H1 (cell line): Measurements from ENCODE around the gene EIF1AX. TPM values are rescaled to one million over a fixed set of nuclear protein-coding genes. Genes with fewer than 3 reads are reported as not detected.

Experiments used
- CTCF ChIA-PET: fragments of 300-600 bp; sonication (Branson Sonifier 250); formaldehyde crosslinking; loops from one replicate; lab custom pipeline; 2021; ENCODE audit not compliant: partially characterized antibody; lab: Charles Lee
- POLR2A ChIA-PET: fragments of 300-600 bp; sonication (Branson Sonifier 250); formaldehyde crosslinking; loops from one replicate; lab custom pipeline; 2021; ENCODE audit warnings: inconsistent platforms; ENCODE audit not compliant: partially characterized antibody; lab: Charles Lee
- DNase-seq, 2 experiments: peaks; one replicate each; pipeline versions ENCODE4 v3.0.0 to v3.0.0-alpha.2; 2010 to 2022; ENCODE audit warnings: low spot score in 2 of 2, low read depth in 1 of 2, mixed read lengths in 1 of 2
- FAIRE-seq: peaks from 2 replicates; lab custom pipeline; 2011; peaks lifted over from hg19 to GRCh38; lab: Jason Lieb, UNC
- H2AFZ ChIP-seq: 2 replicates; pipeline ENCODE4 v1.8.1; 2012; ENCODE audit warnings: low read length, inconsistent platforms
- H2AK5ac ChIP-seq: 2 replicates; pipeline ENCODE4 v1.6.1; 2013; ENCODE audit warnings: low read depth, low read length
- H2BK120ac ChIP-seq: replicated peaks from 2 replicates; pipeline ENCODE3; 2013; ENCODE audit warnings: low read depth, low read length, inconsistent platforms
- H2BK12ac ChIP-seq: 2 replicates; pipeline ENCODE4 v1.6.1; 2013; ENCODE audit warnings: low read depth, low read length
- H2BK15ac ChIP-seq: 2 replicates; pipeline ENCODE4 v1.6.1; 2013; ENCODE audit warnings: low read length
- H2BK20ac ChIP-seq: 2 replicates; pipeline ENCODE4 v1.6.1; 2013; ENCODE audit warnings: low read length
- H2BK5ac ChIP-seq: 2 replicates; pipeline ENCODE4 v1.6.1; 2013; ENCODE audit warnings: low read depth, low read length
- H3K14ac ChIP-seq: 2 replicates; pipeline ENCODE4 v1.6.1; 2013; ENCODE audit warnings: inconsistent platforms; ENCODE audit not compliant: insufficient read length
- H3K18ac ChIP-seq: 2 replicates; pipeline ENCODE4 v1.6.1; 2013; ENCODE audit warnings: low read length; ENCODE audit errors: extremely low read depth
- H3K23ac ChIP-seq: 2 replicates; pipeline ENCODE4 v1.6.1; 2013; ENCODE audit warnings: inconsistent platforms; ENCODE audit not compliant: insufficient read length
- H3K23me2 ChIP-seq: 2 replicates; pipeline ENCODE4 v1.6.1; 2013; ENCODE audit warnings: low read depth, low read length
- H3K27ac ChIP-seq: 2 replicates; pipeline ENCODE4 v1.6.1; 2011; ENCODE audit warnings: low read depth, low read length, inconsistent platforms
- H3K27me3 ChIP-seq, 4 experiments: replicated peaks in 1 of 4; 1 replicate in 1 of 4; 2 replicates in 3 of 4; pipeline versions ENCODE4 v1.6.1 to v1.8.1; 2011 to 2013; ENCODE audit warnings: low read length in 3 of 4, mild to moderate bottlenecking in 3 of 4, inconsistent platforms in 2 of 4, mixed read lengths in 2 of 4, moderate library complexity in 1 of 4; ENCODE audit not compliant: control insufficient read depth in 3 of 4, insufficient read depth in 3 of 4; ENCODE audit errors: extremely low read depth in 1 of 4
- H3K36me3 ChIP-seq, 4 experiments: 2 replicates each; pipeline versions ENCODE4 v1.6.1 to v1.8.1; 2011 to 2013; ENCODE audit warnings: mild to moderate bottlenecking in 4 of 4, low read length in 3 of 4, moderate library complexity in 2 of 4, control low read depth in 1 of 4, inconsistent platforms in 1 of 4; ENCODE audit not compliant: insufficient read depth in 4 of 4, control insufficient read depth in 2 of 4
- H3K4ac ChIP-seq: replicated peaks from 2 replicates; pipeline ENCODE3; 2013; ENCODE audit warnings: low read length, low read depth, mixed read lengths, inconsistent platforms; ENCODE audit not compliant: insufficient read length
- H3K4me1 ChIP-seq, 4 experiments: replicated peaks in 1 of 4; 1 replicate in 1 of 4; 2 replicates in 3 of 4; pipeline versions ENCODE4 v1.6.1 to v1.8.1; 2011 to 2013; ENCODE audit warnings: low read length in 3 of 4, inconsistent platforms in 2 of 4, mixed read lengths in 1 of 4; ENCODE audit not compliant: insufficient read depth in 4 of 4, control insufficient read depth in 3 of 4
- H3K4me2 ChIP-seq, 2 experiments: 2 replicates each; pipeline versions ENCODE4 v1.6.1 to v1.8.1; 2011 to 2013; ENCODE audit warnings: low read depth in 2 of 2, low read length in 2 of 2, control low read depth in 1 of 2, inconsistent platforms in 1 of 2, mild to moderate bottlenecking in 1 of 2; ENCODE audit not compliant: insufficient read depth in 1 of 2
- H3K4me3 ChIP-seq, 4 experiments: fragments of 200-600, 300-600 bp in 1 of 4; sonication (generic), shearing (Covaris generic), sonication (Bioruptor Twin) in 1 of 4; 2 replicates each; pipeline versions ENCODE4 v1.5.1 to v1.8.1; 2011 to 2016; ENCODE audit warnings: low read length in 4 of 4, low read depth in 3 of 4, control low read depth in 2 of 4, inconsistent platforms in 2 of 4, mild to moderate bottlenecking in 2 of 4, mixed read lengths in 1 of 4, moderate library complexity in 1 of 4; ENCODE audit not compliant: insufficient read depth in 2 of 4; ENCODE audit errors: extremely low read depth in 1 of 4
- H3K56ac ChIP-seq: replicated peaks from 2 replicates; pipeline ENCODE3; 2013; ENCODE audit warnings: low read depth, mild to moderate bottlenecking, mixed read lengths, low read length, inconsistent platforms; ENCODE audit not compliant: insufficient read length
- H3K79me1 ChIP-seq: 2 replicates; pipeline ENCODE4 v1.6.1; 2013; ENCODE audit warnings: low read depth, low read length, control low read depth
- H3K79me2 ChIP-seq, 2 experiments: 2 replicates each; pipeline versions ENCODE4 v1.6.1 to v1.8.1; 2012 to 2013; ENCODE audit warnings: low read length in 2 of 2, mild to moderate bottlenecking in 2 of 2, inconsistent platforms in 1 of 2; ENCODE audit not compliant: insufficient read depth in 2 of 2, control insufficient read depth in 1 of 2
- H3K9ac ChIP-seq, 4 experiments: replicated peaks in 1 of 4; 1 replicate in 1 of 4; 2 replicates in 3 of 4; pipeline versions ENCODE4 v1.6.1 to v1.8.1; 2011 to 2013; ENCODE audit warnings: low read depth in 3 of 4, low read length in 3 of 4, control low read depth in 2 of 4, mild to moderate bottlenecking in 2 of 4, moderate library complexity in 2 of 4, inconsistent platforms in 1 of 4; ENCODE audit errors: extremely low read depth in 1 of 4
- H3K9me3 ChIP-seq, 2 experiments: 2 replicates each; pipeline versions ENCODE4 v1.6.1 to v1.8.1; 2012 to 2013; ENCODE audit warnings: mild to moderate bottlenecking in 2 of 2, moderate library complexity in 2 of 2, control low read depth in 1 of 2, inconsistent platforms in 1 of 2, low read depth in 1 of 2, low read length in 1 of 2, mixed read lengths in 1 of 2; ENCODE audit not compliant: insufficient read depth in 2 of 2
- H4K20me1 ChIP-seq, 2 experiments: replicated peaks in 1 of 2; 2 replicates each; pipeline versions ENCODE3 to v1.8.1; 2011 to 2013; ENCODE audit warnings: inconsistent platforms in 2 of 2, low read length in 2 of 2, mild to moderate bottlenecking in 1 of 2; ENCODE audit not compliant: insufficient read depth in 2 of 2, control insufficient read depth in 1 of 2
- H4K5ac ChIP-seq: 2 replicates; pipeline ENCODE4 v1.6.1; 2013; ENCODE audit warnings: low read length, low read depth, mixed read lengths, inconsistent platforms; ENCODE audit not compliant: insufficient read length
- H4K8ac ChIP-seq: 2 replicates; pipeline ENCODE4 v1.8.0; 2013; ENCODE audit warnings: mild to moderate bottlenecking, moderate library complexity, low read length, inconsistent platforms; ENCODE audit not compliant: insufficient read depth; ENCODE audit errors: extremely low read depth
- H4K91ac ChIP-seq: replicated peaks from 2 replicates; pipeline ENCODE3; 2013; ENCODE audit warnings: low read length, mixed read lengths, inconsistent platforms; ENCODE audit not compliant: insufficient read length
- CEBPB ChIP-seq: IDR thresholded peaks from 2 replicates; pipeline ENCODE4 v1.6.1; 2012; ENCODE audit warnings: low read depth, low read length
- CREB1 ChIP-seq: IDR thresholded peaks from 2 replicates; pipeline ENCODE4 v1.6.1; 2012; ENCODE audit warnings: inconsistent platforms
- JUN ChIP-seq: IDR thresholded peaks from 2 replicates; pipeline ENCODE4 v1.6.1; 2011; ENCODE audit warnings: low read depth, mild to moderate bottlenecking, improper control_type of control experiment, low read length
- KDM4A ChIP-seq: IDR thresholded peaks from one replicate; pipeline ENCODE4 v1.7.1; 2012; ENCODE audit warnings: low read depth, mild to moderate bottlenecking, moderate library complexity, low read length, inconsistent platforms; ENCODE audit not compliant: severe bottlenecking
- NRF1 ChIP-seq: IDR thresholded peaks from 2 replicates; pipeline ENCODE4 v1.6.1; 2011; ENCODE audit warnings: mild to moderate bottlenecking, low read depth, low read length, improper control_type of control experiment
- RBBP5 ChIP-seq: IDR thresholded peaks from 2 replicates; pipeline ENCODE4 v1.7.1; 2012; ENCODE audit warnings: low read depth, mild to moderate bottlenecking, inconsistent platforms, low read length, moderate library complexity, borderline replicate concordance
- RXRA ChIP-seq: IDR thresholded peaks from 2 replicates; pipeline ENCODE4 v1.6.1; 2011; ENCODE audit warnings: low read depth, mild to moderate bottlenecking, low read length, moderate library complexity; ENCODE audit not compliant: insufficient read depth
- SIN3A ChIP-seq, 2 experiments: IDR thresholded peaks in 1 of 2; conservative IDR thresholded peaks in 1 of 2; 2 replicates each; pipeline ENCODE4 v1.6.1; 2011 to 2012; ENCODE audit warnings: low read length in 2 of 2, improper control_type of control experiment in 1 of 2, low read depth in 1 of 2, mild to moderate bottlenecking in 1 of 2
- SIRT6 ChIP-seq: IDR thresholded peaks from one replicate; pipeline ENCODE4 v1.7.1; 2012; ENCODE audit warnings: low read length, inconsistent platforms
- SUZ12 ChIP-seq: fragments of 200-600 bp; sonication (generic); IDR thresholded peaks from 2 replicates; pipeline ENCODE4 v1.6.1; 2012; ENCODE audit warnings: mild to moderate bottlenecking, inconsistent platforms, low read length, moderate library complexity, mixed read lengths
- WGBS, 2 experiments: shearing (Covaris generic) in 1 of 2; methylation state at CpG; one replicate each; pipeline versions ENCODE4 v1.1.6 to v1.1.7; 2013 to 2015; ENCODE audit warnings: low lambda C conversion rate in 2 of 2, mixed read lengths in 2 of 2, inconsistent platforms in 1 of 2, low coverage in 1 of 2, missing lambda C conversion rate in 1 of 2; ENCODE audit not compliant: insufficient replicate concordance in 2 of 2, insufficient coverage in 1 of 2, insufficient read length in 1 of 2; ENCODE audit errors: extremely low coverage in 1 of 2, missing lambda C conversion rate in 1 of 2; 5-methylcytosine and 5-hydroxymethylcytosine counted together
- polyA plus RNA-seq, 7 experiments: library from polyadenylated mRNA; depleted of rRNA in 3 of 7; stranded (reverse) in 5 of 7; unstranded in 2 of 7; fragments of >200 nt in 5 of 7; fragments of 200-250 nt in 2 of 7; gene quantifications; 1 replicate in 5 of 7; 2 replicates in 1 of 7; 4 replicates in 1 of 7; pipeline versions ENCODE4 v1.2.1 to v1.2.3, GENCODE V29; 2011 to 2013; ENCODE audit warnings: missing spikeins in 2 of 7, mixed read lengths in 2 of 7
- total RNA-seq: library from RNA; stranded (reverse); fragmentation: NEBNext Ultra II Directional; extraction: Animal tissue kit (Norgen Biotek cat#: 25700); gene quantifications from 2 replicates; pipeline ENCODE4 v1.2.1, GENCODE V29; 2021
- TF ChIP-seq, protein P1 (sequence below): IDR thresholded peaks from 2 replicates; pipeline ENCODE4 v1.6.1; 2012; ENCODE audit warnings: inconsistent platforms
- TF ChIP-seq, protein P2 (sequence below): IDR thresholded peaks from 2 replicates; pipeline ENCODE4 v1.6.1; 2012; ENCODE audit warnings: inconsistent platforms

EIF1AX gene
- total and polyA plus RNA-seq, 2 of the 8 experiments (the other 6 are each of a cell fraction or from before 2014, with no cell fraction given), result 34.0 to 175 TPM

DNA sequence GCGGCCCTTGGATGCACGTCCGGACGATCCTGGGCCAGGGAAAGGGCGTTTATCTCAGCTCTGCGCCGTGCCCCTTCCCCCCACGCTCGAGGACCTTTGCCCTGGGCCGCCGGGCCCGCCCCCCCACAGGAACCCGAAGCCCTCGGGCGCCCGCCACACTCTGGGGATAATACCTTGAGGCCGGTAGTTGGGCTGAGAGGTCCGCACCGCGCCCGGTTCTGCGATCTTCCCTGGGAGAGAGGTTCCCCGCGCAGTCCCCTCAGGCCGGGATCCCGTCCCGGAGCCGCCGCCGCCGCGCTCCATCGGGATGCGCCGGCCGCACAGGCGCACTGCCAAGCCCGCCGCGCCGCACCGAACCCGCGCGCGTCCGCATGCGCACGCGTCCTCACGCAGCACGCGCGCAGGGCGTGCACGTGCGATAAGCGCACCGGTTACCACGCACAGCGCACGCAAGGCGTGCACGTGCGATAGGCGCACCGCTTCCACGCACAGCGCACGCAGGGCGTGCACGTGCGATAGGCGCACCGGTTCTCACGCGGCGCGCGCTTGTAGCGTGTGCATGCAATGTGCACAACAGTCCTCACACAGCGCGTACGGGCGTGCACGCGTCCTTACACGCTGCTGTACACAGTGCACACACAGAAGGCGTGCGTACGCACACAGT is 24.9 kb downstream of the EIF1AX start, which contains the start of gene MAP7D2:
TSS of gene MAP7D2 (minus strand) at position 331 of the 664 bp plus-strand sequence. CDS start at position 303, 28 bp downstream.
- WGBS, 2 experiments, result 38% methylated on average over 53 of the region's 91 CpGs; no CpG with 5 or more reads in 1 of the 2 experiments
- Histone ChIP-seq H4K91ac (no peak within 1 kb of the TSS), H3K4me1 (0 out of 7 replicates have a peak, but pooled peaks cover 0 to 3% (median 0%) of the 10 kb centered on the region in 4 experiments), H3K9me3 (peaks cover 0 to 3% of the 10 kb centered on the region in 2 experiments; a peak in 1 of 4 replicates), H3K79me1 (peaks cover 2% of the 10 kb centered on the region; the same call in 1 of the 2 replicates), H4K20me1 (peaks cover 0 to 4% of the 10 kb centered on the region in 2 experiments), H2BK120ac (no peak within 1 kb of the TSS), H3K23me2 (peaks cover 3% of the 10 kb centered on the region; the same call in 1 of the 2 replicates), H3K14ac (no peak within 1 kb of the TSS), H3K27ac (no peak within 1 kb of the TSS), H2BK20ac (no peak within 1 kb of the TSS), H3K4ac (peak within 1 kb of the TSS; percentile 69), H2BK15ac (no peak within 1 kb of the TSS), H3K9ac (no peak within 1 kb of the TSS), H4K8ac (peak within 1 kb of the TSS; percentile 25; the same call in 1 of the 2 replicates), H3K23ac (no peak within 1 kb of the TSS), H3K4me2 (peak within 1 kb of the TSS; percentile 76 to 77), H3K18ac (no peak within 1 kb of the TSS), H3K27me3 (peaks cover 3 to 23% (median 19%) of the 10 kb centered on the region in 4 experiments), H3K79me2 (no peaks in the 10 kb centered on the region), H3K56ac (no peak within 1 kb of the TSS), H2BK12ac (no peak within 1 kb of the TSS), H4K5ac (no peak within 1 kb of the TSS), H2AFZ (no peak within 1 kb of the TSS), H3K4me3 (peak within 1 kb of the TSS; percentile 27 to 61 (median 30)), H2BK5ac (no peak within 1 kb of the TSS), H3K36me3 (no peaks in the 10 kb centered on the region), H2AK5ac (peak within 1 kb of the TSS; percentile 56; the same call in 1 of the 2 replicates)
- ChIA-PET CTCF (no interaction called here), POLR2A (no interaction called here)
- FAIRE-seq (no peak), DNase-seq (peak in 1 of 2 experiments; percentile 52)
- no peak for TF ChIP-seq SIRT6
- no peak for TF ChIP-seq JUN
- no peak for TF ChIP-seq SIN3A (conservative IDR thresholded peaks at IDR 0.05 in 1 of 2, IDR thresholded peaks at IDR 0.05 in 1 of 2; ENCODE audit: low read depth in 1 of 2, low read length in 2 of 2)
- TF ChIP-seq SUZ12, result peak; percentile 40; the same call in 1 of the 2 replicates
- TF ChIP-seq RBBP5, result no peak
- peak; percentile 30; the same call in 1 of the 2 replicates for TF ChIP-seq NRF1
- TF ChIP-seq, protein P1, sequence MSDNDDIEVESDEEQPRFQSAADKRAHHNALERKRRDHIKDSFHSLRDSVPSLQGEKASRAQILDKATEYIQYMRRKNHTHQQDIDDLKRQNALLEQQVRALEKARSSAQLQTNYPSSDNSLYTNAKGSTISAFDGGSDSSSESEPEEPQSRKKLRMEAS, result peak; percentile 92
- TF ChIP-seq CEBPB, result no peak
- TF ChIP-seq, protein P2, sequence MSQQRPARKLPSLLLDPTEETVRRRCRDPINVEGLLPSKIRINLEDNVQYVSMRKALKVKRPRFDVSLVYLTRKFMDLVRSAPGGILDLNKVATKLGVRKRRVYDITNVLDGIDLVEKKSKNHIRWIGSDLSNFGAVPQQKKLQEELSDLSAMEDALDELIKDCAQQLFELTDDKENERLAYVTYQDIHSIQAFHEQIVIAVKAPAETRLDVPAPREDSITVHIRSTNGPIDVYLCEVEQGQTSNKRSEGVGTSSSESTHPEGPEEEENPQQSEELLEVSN, result peak; percentile 50
- TF ChIP-seq CREB1, result no peak
- TF ChIP-seq KDM4A, result peak; percentile 62
- TF ChIP-seq RXRA, result no peak
